SK-N-MC (cell line): ENCODE data around the gene HOXA3.

Experiments
- EZH2 ChIP-seq: fragments of 200-600 bp; sonication (generic); IDR thresholded peaks from one replicate; pipeline ENCODE4 v1.6.1; 2017; ENCODE audit warnings: antibody characterized with exemption
- POLR2AphosphoS5 ChIP-seq: IDR thresholded peaks from 2 replicates; pipeline ENCODE4 v1.6.1; 2012; ENCODE audit warnings: mild to moderate bottlenecking, low read depth, low read length, borderline replicate concordance

GRCh38 chr7:27111042-27111750 lies 41.2 kb downstream of the HOXA3 start:
- TF ChIP-seq EZH2: no peak
- TF ChIP-seq POLR2AphosphoS5: no peak
